Measurements from ENCODE around the gene GINS2. TPM values are rescaled to one million over a fixed set of nuclear protein-coding genes. Genes with fewer than 3 reads are reported as not detected.

The GINS2 gene
- total RNA-seq, 2 experiments from 2014 or later: 38.3 to 45.7 TPM

- peak overlapping the region; percentile 65 for H3K27ac Mint-ChIP-seq
- POLR2A ChIA-PET: no interaction called here
- peaks cover 60% of the 10 kb centered on the region for H3K36me3 Mint-ChIP-seq (ENCODE audit: low read depth)
- CTCF ChIA-PET: no interaction called here
- no peaks in the 10 kb centered on the region for H3K27me3 Mint-ChIP-seq
- no peaks in the 10 kb centered on the region for H3K9me3 Mint-ChIP-seq
- no peak for DNase-seq
- no peak overlapping the region for H3K4me3 Mint-ChIP-seq
- peaks cover 34% of the 10 kb centered on the region for H3K4me1 Mint-ChIP-seq
These were observed 8.9 kb downstream of the GINS2 start for GRCh38 chr16:85679870-85680269.

DNA sequence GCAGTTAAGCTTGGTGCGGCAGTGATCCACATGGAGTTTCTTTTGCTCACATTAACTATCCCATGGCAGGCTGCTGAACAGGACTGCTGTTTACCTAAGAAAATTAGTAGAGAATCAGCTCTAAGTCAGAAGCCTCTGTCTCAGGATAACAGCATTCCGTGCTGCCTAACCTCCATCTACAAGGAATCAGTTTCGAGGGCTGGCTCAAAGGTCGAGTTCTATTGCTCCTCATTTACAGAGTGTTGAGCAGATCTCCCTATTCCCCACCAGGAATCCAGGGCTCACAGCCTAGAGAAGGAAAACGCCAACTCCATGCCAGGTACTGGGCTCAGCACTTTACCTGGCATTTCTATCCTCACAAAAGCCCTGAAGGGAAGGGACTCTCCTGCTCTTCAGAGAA, 9.9 kb downstream of the GINS2 start:
- Mint-ChIP-seq H3K27ac (no peak overlapping the region), H3K27me3 (no peaks in the 10 kb centered on the region), H3K4me3 (no peak overlapping the region), H3K9me3 (no peaks in the 10 kb centered on the region), H3K4me1 (peaks cover 36% of the 10 kb centered on the region), H3K36me3 (ENCODE audit: low read depth) (peaks cover 65% of the 10 kb centered on the region)
- no peak for DNase-seq
- ChIA-PET POLR2A (no interaction called here), CTCF (no interaction called here)

DNA sequence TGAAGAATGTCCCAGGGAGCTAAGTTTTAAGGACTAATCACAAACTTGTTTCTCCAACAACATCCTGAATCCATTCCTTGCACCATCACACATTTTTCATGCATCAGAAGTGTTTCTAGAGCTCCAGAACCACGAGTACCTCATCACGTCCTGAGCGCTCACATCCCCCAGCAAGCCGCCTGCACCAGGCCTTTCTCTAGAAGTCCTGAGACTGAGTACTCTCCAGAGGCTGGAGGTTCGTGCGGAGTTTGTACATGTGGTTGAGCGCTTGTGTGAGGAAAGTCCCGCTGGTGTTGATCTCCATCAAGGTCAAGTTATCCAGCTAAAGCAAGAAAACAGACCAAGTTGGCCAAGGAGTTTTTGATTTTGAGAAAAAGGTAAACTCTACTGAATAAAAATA, 10.7 kb downstream of the GINS2 start:
- no peak for DNase-seq
- peaks cover 30% of the 10 kb centered on the region for H3K4me1 Mint-ChIP-seq
- H3K4me3 Mint-ChIP-seq: no peak overlapping the region
- CTCF ChIA-PET: no interaction called here
- H3K36me3 Mint-ChIP-seq (ENCODE audit: low read depth): peaks cover 58% of the 10 kb centered on the region
- no peaks in the 10 kb centered on the region for H3K27me3 Mint-ChIP-seq
- H3K27ac Mint-ChIP-seq: no peak overlapping the region
- POLR2A ChIA-PET: interaction anchor here (1.7 to 2.1 kb wide), 2 partner anchors 9 to 11 kb away, joined by 5 read pairs; partner anchors contain the start of gene GINS2
- no peaks in the 10 kb centered on the region for H3K9me3 Mint-ChIP-seq

GRCh38 chr16:85677383-85677967, 11.3 kb downstream of the GINS2 start:
- no peak for DNase-seq
- no peak overlapping the region for H3K4me3 Mint-ChIP-seq
- H3K36me3 Mint-ChIP-seq (ENCODE audit: low read depth): peaks cover 60% of the 10 kb centered on the region
- POLR2A ChIA-PET: interaction anchor here (1.7 to 2.1 kb wide), 2 partner anchors 9 to 11 kb away, joined by 5 read pairs; partner anchors contain the start of gene GINS2
- H3K27me3 Mint-ChIP-seq: no peaks in the 10 kb centered on the region
- no peaks in the 10 kb centered on the region for H3K9me3 Mint-ChIP-seq
- CTCF ChIA-PET: no interaction called here
- H3K4me1 Mint-ChIP-seq: peaks cover 27% of the 10 kb centered on the region
- H3K27ac Mint-ChIP-seq: no peak overlapping the region

DNA sequence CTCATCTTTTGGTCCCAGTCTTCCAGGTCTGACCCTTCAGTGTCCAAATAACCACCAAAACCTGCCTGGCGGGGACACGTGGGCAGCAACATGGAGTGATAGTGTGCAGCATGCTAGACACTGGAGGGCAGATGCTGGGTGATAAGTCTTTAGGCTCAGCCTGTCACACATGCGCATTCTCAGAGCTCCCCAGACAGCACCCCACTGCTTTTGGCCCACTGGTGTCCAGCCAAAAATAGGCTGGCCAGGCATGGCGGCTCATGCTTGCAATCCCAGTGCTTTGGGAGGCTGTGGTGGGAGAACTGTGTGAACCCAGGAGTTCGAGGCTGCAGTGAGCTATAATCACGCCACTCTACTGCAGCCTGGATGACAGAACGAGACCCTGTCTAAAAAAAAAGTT, 12.3 kb downstream of the GINS2 start:
- DNase-seq: no peak
- Mint-ChIP-seq H3K4me1 (peaks cover 27% of the 10 kb centered on the region), H3K4me3 (no peak overlapping the region), H3K27ac (no peak overlapping the region), H3K27me3 (no peaks in the 10 kb centered on the region), H3K36me3 (ENCODE audit: low read depth) (peaks cover 63% of the 10 kb centered on the region), H3K9me3 (no peaks in the 10 kb centered on the region)
- CTCF ChIA-PET: interaction anchor here (1.0 to 1.1 kb wide), 2 partner anchors 39 to 41 kb away, joined by 3 to 4 read pairs; no protein-coding TSS in a partner anchor
- POLR2A ChIA-PET: interaction anchor here (2.1 kb wide), 1 partner anchor 10 kb away, joined by 5 read pairs; no protein-coding TSS in a partner anchor

DNA sequence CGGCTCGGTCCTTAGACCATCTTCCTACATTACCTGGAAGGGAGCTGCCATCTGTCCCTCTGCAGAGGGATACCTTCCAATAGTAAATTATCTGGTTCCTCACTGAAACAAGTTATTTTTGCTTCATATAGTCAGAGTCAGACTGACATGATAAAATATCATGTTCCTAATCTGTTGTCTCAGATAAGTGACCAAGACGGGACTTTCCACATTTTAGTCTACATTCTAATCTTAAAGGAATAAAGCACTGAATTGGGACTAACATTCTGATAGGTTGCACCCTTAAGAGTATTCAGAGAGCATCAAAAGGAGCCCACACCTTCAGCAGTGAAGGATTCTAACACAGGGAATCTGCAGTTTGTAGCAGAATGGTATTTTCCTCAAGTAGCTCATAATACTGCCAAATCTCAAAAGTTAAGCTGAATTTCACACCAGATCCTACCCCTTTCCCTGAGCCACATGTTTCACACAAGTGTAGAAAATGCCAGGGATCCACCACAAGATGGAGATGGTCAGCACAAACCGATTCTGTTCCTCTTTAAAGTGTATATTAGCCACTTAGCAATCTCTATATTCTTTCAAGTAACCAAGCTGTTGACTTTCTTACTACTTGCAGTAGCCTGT, 13.4 kb downstream of the GINS2 start:
- Mint-ChIP-seq H3K4me1 (peaks cover 17% of the 10 kb centered on the region), H3K4me3 (no peak overlapping the region), H3K9me3 (no peaks in the 10 kb centered on the region), H3K27me3 (no peaks in the 10 kb centered on the region), H3K27ac (no peak overlapping the region), H3K36me3 (ENCODE audit: low read depth) (peaks cover 60% of the 10 kb centered on the region)
- DNase-seq: no peak
- CTCF ChIA-PET: interaction anchor here (0.8 to 2.1 kb wide), 4 partner anchors 9 to 42 kb away, joined by 3 to 9 read pairs (median 4); no protein-coding TSS in a partner anchor
- POLR2A ChIA-PET: no interaction called here

GRCh38 chr16:85674828-85675227, 13.9 kb downstream of the GINS2 start:
- H3K4me1 Mint-ChIP-seq: peaks cover 13% of the 10 kb centered on the region
- ChIA-PET POLR2A (interaction anchor here (0.6 kb wide), 1 partner anchor 11 kb away, joined by 3 read pairs; no protein-coding TSS in a partner anchor), CTCF (interaction anchor here (0.8 to 2.1 kb wide), 5 partner anchors 9 to 59 kb away, joined by 3 to 9 read pairs (median 4); no protein-coding TSS in a partner anchor)
- H3K4me3 Mint-ChIP-seq: no peak overlapping the region
- H3K27ac Mint-ChIP-seq: peak overlapping the region; percentile 37
- DNase-seq: no peak
- no peaks in the 10 kb centered on the region for H3K9me3 Mint-ChIP-seq
- H3K27me3 Mint-ChIP-seq: no peaks in the 10 kb centered on the region
- H3K36me3 Mint-ChIP-seq (ENCODE audit: low read depth): peaks cover 59% of the 10 kb centered on the region

- Mint-ChIP-seq H3K4me1 (peaks cover 11% of the 10 kb centered on the region), H3K27ac (no peak overlapping the region), H3K9me3 (no peaks in the 10 kb centered on the region), H3K36me3 (ENCODE audit: low read depth) (peaks cover 56% of the 10 kb centered on the region), H3K27me3 (no peaks in the 10 kb centered on the region), H3K4me3 (no peak overlapping the region)
- CTCF ChIA-PET: interaction anchor here (0.8 to 2.1 kb wide), 4 partner anchors 8 to 58 kb away, joined by 3 to 9 read pairs (median 4); no protein-coding TSS in a partner anchor
- POLR2A ChIA-PET: interaction anchor here (0.6 kb wide), 1 partner anchor 11 kb away, joined by 3 read pairs; no protein-coding TSS in a partner anchor
- no peak for DNase-seq
These were observed 14.4 kb downstream of the GINS2 start for GRCh38 chr16:85674418-85674755.

GRCh38 chr16:85673529-85674417, 15.0 kb downstream of the GINS2 start:
- H3K9me3 Mint-ChIP-seq: no peaks in the 10 kb centered on the region
- H3K36me3 Mint-ChIP-seq (ENCODE audit: low read depth): peaks cover 53% of the 10 kb centered on the region
- H3K27ac Mint-ChIP-seq: no peak overlapping the region
- CTCF ChIA-PET: interaction anchor here (0.9 to 2.1 kb wide), 4 partner anchors 9 to 58 kb away, joined by 3 to 9 read pairs (median 4); no protein-coding TSS in a partner anchor
- H3K4me1 Mint-ChIP-seq: peaks cover 11% of the 10 kb centered on the region
- H3K4me3 Mint-ChIP-seq: no peak overlapping the region
- no peaks in the 10 kb centered on the region for H3K27me3 Mint-ChIP-seq
- DNase-seq: no peak
- POLR2A ChIA-PET: interaction anchor here (0.6 to 1.1 kb wide), 2 partner anchors 10 to 12 kb away, joined by 3 read pairs; no protein-coding TSS in a partner anchor

GRCh38 chr16:85670840-85671239, 17.9 kb downstream of the GINS2 start:
- Mint-ChIP-seq H3K9me3 (no peaks in the 10 kb centered on the region), H3K36me3 (ENCODE audit: low read depth) (peaks cover 56% of the 10 kb centered on the region), H3K27ac (no peak overlapping the region), H3K27me3 (no peaks in the 10 kb centered on the region), H3K4me3 (no peak overlapping the region), H3K4me1 (peaks cover 4% of the 10 kb centered on the region)
- CTCF ChIA-PET: no interaction called here
- POLR2A ChIA-PET: no interaction called here
- no peak for DNase-seq

GRCh38 chr16:85668676-85669424, 19.9 kb downstream of the GINS2 start:
- Mint-ChIP-seq H3K36me3 (ENCODE audit: low read depth) (peaks cover 54% of the 10 kb centered on the region), H3K4me1 (no peaks in the 10 kb centered on the region), H3K27me3 (no peaks in the 10 kb centered on the region), H3K9me3 (no peaks in the 10 kb centered on the region), H3K4me3 (no peak overlapping the region), H3K27ac (no peak overlapping the region)
- CTCF ChIA-PET: no interaction called here
- POLR2A ChIA-PET: no interaction called here
- no peak for DNase-seq

DNA sequence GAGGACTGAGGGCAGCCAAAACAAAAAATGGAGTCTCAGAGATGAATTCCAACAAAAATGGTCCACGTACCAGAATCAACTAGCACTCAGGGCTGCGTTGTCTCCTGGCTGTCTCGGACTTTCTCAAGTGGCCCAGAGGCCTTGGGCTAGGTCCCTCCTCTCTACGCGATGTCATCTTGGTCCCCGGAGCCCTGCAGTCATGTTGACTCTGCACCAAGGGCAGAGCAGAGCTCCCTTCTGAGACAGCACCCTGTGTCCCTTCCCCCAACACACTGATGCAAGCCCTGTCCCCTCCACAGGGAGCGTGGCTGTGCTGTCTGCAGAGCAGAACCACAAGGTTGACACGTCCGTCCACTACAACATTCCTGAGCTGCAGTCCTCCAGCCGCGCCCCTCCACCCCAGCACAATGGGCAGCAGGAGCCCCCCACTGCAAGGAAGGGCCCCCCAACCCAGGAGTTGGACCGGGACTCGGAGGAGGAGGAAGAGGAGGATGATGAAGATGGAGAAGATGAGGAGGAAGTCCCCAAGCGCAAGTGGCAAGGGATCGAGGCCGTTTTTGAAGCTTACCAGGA, 20.8 kb downstream of the GINS2 start:
- POLR2A ChIA-PET: no interaction called here
- CTCF ChIA-PET: no interaction called here
- Mint-ChIP-seq H3K4me1 (no peaks in the 10 kb centered on the region), H3K27ac (no peak overlapping the region), H3K9me3 (no peaks in the 10 kb centered on the region), H3K4me3 (no peak overlapping the region), H3K27me3 (no peaks in the 10 kb centered on the region), H3K36me3 (ENCODE audit: low read depth) (peaks cover 56% of the 10 kb centered on the region)
- no peak for DNase-seq

Measured in activated CD4-positive, alpha-beta memory T cell treated with anti-CD3 and anti-CD28 coated beads, Interleukin-2, amount 10 ng/mL, durations not matched to agents 7 days and 5 days (primary cell).